Measurements from ENCODE around the gene GJA5.

The GJA5 gene

DNA sequence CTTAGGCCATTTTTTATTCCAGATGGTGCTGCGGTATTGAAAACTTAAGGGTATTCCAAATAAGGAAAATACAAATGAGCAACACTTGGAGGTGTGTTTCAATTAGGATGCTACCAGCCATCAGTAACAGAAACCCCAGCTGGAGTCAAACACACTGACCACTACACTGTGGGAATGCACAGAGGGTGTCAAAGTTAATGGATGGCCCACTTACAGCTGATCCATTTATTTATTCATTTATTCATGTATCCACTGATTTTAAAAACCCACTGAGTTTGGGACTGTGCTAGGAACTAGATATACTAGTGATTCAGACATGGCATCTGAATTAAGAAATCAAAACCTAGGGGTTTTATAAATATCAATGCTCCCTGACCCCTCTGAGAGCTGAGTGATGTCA is 24.5 kb upstream of the GJA5 start:
- Histone ChIP-seq H3K9me2 (replicated peaks; ENCODE audit: insufficient read depth, low read length) (no peaks in the 10 kb centered on the region), H3K36me3 (ENCODE audit: low read length) (no peaks in the 10 kb centered on the region), H3K9me3 (ENCODE audit: insufficient read depth, low read length) (no peaks in the 10 kb centered on the region), H3K9ac (ENCODE audit: low read length) (no peak overlapping the region), H3K4me2 (ENCODE audit: low read depth, low read length, poor library complexity, severe bottlenecking) (no peak overlapping the region), H3K27ac (ENCODE audit: low read depth, low read length) (no peak overlapping the region), H3K79me2 (ENCODE audit: insufficient read depth, low read length) (no peaks in the 10 kb centered on the region), H3K4me3 (ENCODE audit: insufficient read depth, low read length, poor library complexity, severe bottlenecking) (no peak overlapping the region), H2AFZ (ENCODE audit: low read depth, low read length, severe bottlenecking) (no peak overlapping the region), H3K27me3 (ENCODE audit: low read length) (no peaks in the 10 kb centered on the region), H4K20me1 (ENCODE audit: low read depth, low read length) (no peaks in the 10 kb centered on the region), H3F3A (ENCODE audit: insufficient read depth) (no peaks in the 10 kb centered on the region)
- TF ChIP-seq EZH2phosphoT487 (conservative IDR thresholded peaks at IDR 0.05; ENCODE audit: low read length) = no peak
- TF ChIP-seq, protein P1, sequence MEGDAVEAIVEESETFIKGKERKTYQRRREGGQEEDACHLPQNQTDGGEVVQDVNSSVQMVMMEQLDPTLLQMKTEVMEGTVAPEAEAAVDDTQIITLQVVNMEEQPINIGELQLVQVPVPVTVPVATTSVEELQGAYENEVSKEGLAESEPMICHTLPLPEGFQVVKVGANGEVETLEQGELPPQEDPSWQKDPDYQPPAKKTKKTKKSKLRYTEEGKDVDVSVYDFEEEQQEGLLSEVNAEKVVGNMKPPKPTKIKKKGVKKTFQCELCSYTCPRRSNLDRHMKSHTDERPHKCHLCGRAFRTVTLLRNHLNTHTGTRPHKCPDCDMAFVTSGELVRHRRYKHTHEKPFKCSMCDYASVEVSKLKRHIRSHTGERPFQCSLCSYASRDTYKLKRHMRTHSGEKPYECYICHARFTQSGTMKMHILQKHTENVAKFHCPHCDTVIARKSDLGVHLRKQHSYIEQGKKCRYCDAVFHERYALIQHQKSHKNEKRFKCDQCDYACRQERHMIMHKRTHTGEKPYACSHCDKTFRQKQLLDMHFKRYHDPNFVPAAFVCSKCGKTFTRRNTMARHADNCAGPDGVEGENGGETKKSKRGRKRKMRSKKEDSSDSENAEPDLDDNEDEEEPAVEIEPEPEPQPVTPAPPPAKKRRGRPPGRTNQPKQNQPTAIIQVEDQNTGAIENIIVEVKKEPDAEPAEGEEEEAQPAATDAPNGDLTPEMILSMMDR (IDR thresholded peaks at IDR 0.05; ENCODE audit: insufficient read depth, low read length, poor library complexity, severe bottlenecking) = no peak

DNA sequence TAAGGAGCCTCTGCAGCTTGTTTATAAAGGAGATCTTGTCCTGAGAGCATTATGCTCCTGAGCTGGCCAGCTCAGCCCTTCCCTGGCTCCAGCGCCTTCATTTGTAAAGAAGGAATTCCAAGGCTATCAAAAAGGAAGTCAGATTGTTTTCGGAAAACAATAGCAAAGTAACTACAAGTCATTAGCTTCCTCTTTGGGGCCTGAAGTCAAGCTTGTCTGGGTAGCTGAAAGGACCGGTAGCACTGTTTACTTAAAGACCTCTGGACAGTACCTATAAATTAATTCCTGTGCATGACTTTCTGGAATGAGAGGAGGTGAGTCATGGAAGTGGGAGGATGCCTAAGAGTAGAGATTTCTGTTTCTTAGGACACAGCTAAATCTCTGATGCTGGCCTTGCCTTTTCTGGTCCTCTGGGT is 20.7 kb upstream of the GJA5 start:
- H3K9me3 ChIP-seq (ENCODE audit: insufficient read depth, low read length) = no peaks in the 10 kb centered on the region
- H3K27me3 ChIP-seq (ENCODE audit: low read length) = no peaks in the 10 kb centered on the region
- H3K27ac ChIP-seq (ENCODE audit: low read depth, low read length) = no peak overlapping the region

DNA sequence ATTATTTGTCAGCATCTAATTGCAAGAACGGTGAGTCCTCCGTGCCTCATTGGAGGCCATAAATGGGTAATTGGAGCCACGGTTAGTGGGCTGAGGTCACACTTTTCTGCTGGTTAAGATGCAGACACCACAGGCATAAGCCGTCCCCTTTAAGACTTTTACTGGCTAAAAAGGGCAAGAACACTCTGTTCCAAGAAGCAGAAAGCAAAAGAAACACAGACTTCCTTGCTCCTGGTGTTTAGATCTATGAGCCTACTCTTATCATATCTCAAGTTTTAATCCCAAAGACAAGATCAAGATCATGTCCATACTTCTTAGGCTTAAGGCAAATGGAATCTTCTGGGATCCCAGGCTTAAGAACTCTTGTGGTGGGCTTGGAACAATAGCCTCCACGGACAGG is 17.3 kb upstream of the GJA5 start:
- no peaks in the 10 kb centered on the region for H3K9me3 ChIP-seq (ENCODE audit: insufficient read depth, low read length)

More for the DNA sequence above, 20.7 kb upstream of the GJA5 start:
- H3K9ac ChIP-seq (ENCODE audit: low read length) = no peak overlapping the region
- no peak overlapping the region for H2AFZ ChIP-seq (ENCODE audit: low read depth, low read length, severe bottlenecking)
- no peaks in the 10 kb centered on the region for H4K20me1 ChIP-seq (ENCODE audit: low read depth, low read length)
- H3K36me3 ChIP-seq (ENCODE audit: low read length) = no peaks in the 10 kb centered on the region
- TF ChIP-seq, protein P1 (IDR thresholded peaks at IDR 0.05; ENCODE audit: insufficient read depth, low read length, poor library complexity, severe bottlenecking) = no peak
- no peak for TF ChIP-seq EZH2phosphoT487 (conservative IDR thresholded peaks at IDR 0.05; ENCODE audit: low read length)
- no peaks in the 10 kb centered on the region for H3K9me2 ChIP-seq (replicated peaks; ENCODE audit: insufficient read depth, low read length)
- H3K4me3 ChIP-seq (ENCODE audit: insufficient read depth, low read length, poor library complexity, severe bottlenecking) = no peak overlapping the region
- H3K4me2 ChIP-seq (ENCODE audit: low read depth, low read length, poor library complexity, severe bottlenecking) = no peak overlapping the region
- H3K79me2 ChIP-seq (ENCODE audit: insufficient read depth, low read length) = no peaks in the 10 kb centered on the region
- H3F3A ChIP-seq (ENCODE audit: insufficient read depth) = no peaks in the 10 kb centered on the region

More for the DNA sequence above, 17.3 kb upstream of the GJA5 start:
- Histone ChIP-seq H3K27me3 (ENCODE audit: low read length) (no peaks in the 10 kb centered on the region), H3K36me3 (ENCODE audit: low read length) (no peaks in the 10 kb centered on the region), H3F3A (ENCODE audit: insufficient read depth) (no peaks in the 10 kb centered on the region), H3K79me2 (ENCODE audit: insufficient read depth, low read length) (no peaks in the 10 kb centered on the region), H2AFZ (ENCODE audit: low read depth, low read length, severe bottlenecking) (no peak overlapping the region), H3K4me3 (ENCODE audit: insufficient read depth, low read length, poor library complexity, severe bottlenecking) (no peak overlapping the region), H3K9ac (ENCODE audit: low read length) (no peak overlapping the region), H4K20me1 (ENCODE audit: low read depth, low read length) (no peaks in the 10 kb centered on the region), H3K4me2 (ENCODE audit: low read depth, low read length, poor library complexity, severe bottlenecking) (no peak overlapping the region), H3K27ac (ENCODE audit: low read depth, low read length) (no peak overlapping the region), H3K9me2 (replicated peaks; ENCODE audit: insufficient read depth, low read length) (no peaks in the 10 kb centered on the region)
- TF ChIP-seq, protein P1 (IDR thresholded peaks at IDR 0.05; ENCODE audit: insufficient read depth, low read length, poor library complexity, severe bottlenecking) = no peak
- TF ChIP-seq EZH2phosphoT487 (conservative IDR thresholded peaks at IDR 0.05; ENCODE audit: low read length) = no peak
